ENCODE data around the gene MED25.

The MED25 gene

GRCh38 chr19:49845414-49845813 lies 27.3 kb downstream of the MED25 start:
- no peak for DNase-seq

GRCh38 chr19:49846408-49846807 lies 28.3 kb downstream of the MED25 start:
- DNase-seq, result no peak

- no peak for DNase-seq
Observed at GRCh38 chr19:49847731-49848696, 29.9 kb downstream of the MED25 start.

- DNase-seq, result no peak
Observed at GRCh38 chr19:49848938-49849337, 30.8 kb downstream of the MED25 start.

- DNase-seq, result no peak
Observed at GRCh38 chr19:49849433-49850220, 31.5 kb downstream of the MED25 start.

- no peak for DNase-seq
Observed at GRCh38 chr19:49850221-49850486, 32.1 kb downstream of the MED25 start.

GRCh38 chr19:49850487-49851342 lies 32.6 kb downstream of the MED25 start, which contains the start of gene PTOV1:
TSS of gene PTOV1 (plus strand) at chr19:49851159.
- DNase-seq, result peak; percentile 85

GRCh38 chr19:49851456-49852259 lies 33.6 kb downstream of the MED25 start:
- DNase-seq, result peak; percentile 37

- no peak for DNase-seq
Observed at GRCh38 chr19:49852631-49853126, 34.6 kb downstream of the MED25 start.

GRCh38 chr19:49853852-49854377 lies 35.8 kb downstream of the MED25 start:
- DNase-seq, result no peak

- DNase-seq, result no peak
Observed at GRCh38 chr19:49854378-49855263, 36.5 kb downstream of the MED25 start.

GRCh38 chr19:49855277-49855675 lies 37.2 kb downstream of the MED25 start:
- no peak for DNase-seq

GRCh38 chr19:49855676-49856573 lies 37.8 kb downstream of the MED25 start:
- no peak for DNase-seq

- no peak for DNase-seq
Observed at GRCh38 chr19:49856574-49857021, 38.5 kb downstream of the MED25 start.

- no peak for DNase-seq
Observed at GRCh38 chr19:49857061-49857837, 39.2 kb downstream of the MED25 start.

GRCh38 chr19:49857838-49858087 lies 39.7 kb downstream of the MED25 start:
- no peak for DNase-seq

- DNase-seq, result no peak
Observed at GRCh38 chr19:49858088-49858985, 40.2 kb downstream of the MED25 start.

Measured in stimulated activated naive CD4-positive, alpha-beta T cell treated with Interleukin-2 at 50 U/mL for 16 hours (primary cell).